LNCaP clone FGC (cell line): ENCODE results near the gene ABTB2.
"Not testable (repeated sequence)": the region's sequence is repeated elsewhere in the genome, so short reads cannot be mapped to it uniquely, and the experiment has no call there.

Experiments
- DNase-seq: peaks from one replicate; pipeline ENCODE4 v3.0.0-alpha.2; 2011; ENCODE audit warnings: low read depth
- H3K4me3 ChIP-seq: 2 replicates; pipeline ENCODE4 v1.5.1; 2011; ENCODE audit warnings: mild to moderate bottlenecking, low read depth, low read length, control low read depth
- CTCF ChIP-seq: IDR thresholded peaks from 2 replicates; pipeline ENCODE4 v1.5.1; 2012; ENCODE audit warnings: mild to moderate bottlenecking; ENCODE audit not compliant: control insufficient read depth, insufficient read depth; ENCODE audit errors: extremely low read depth

ABTB2 gene

GRCh38 chr11:34219279-34219678, 138.5 kb downstream of the ABTB2 start:
- TF ChIP-seq CTCF: no peak
- no peak overlapping the region for H3K4me3 ChIP-seq
- no peak for DNase-seq

GRCh38 chr11:34218756-34219155, 139.1 kb downstream of the ABTB2 start:
- DNase-seq, H3K4me3 ChIP-seq: not testable (repeated sequence)

GRCh38 chr11:34218067-34218466, 139.7 kb downstream of the ABTB2 start:
- no peak for DNase-seq
- H3K4me3 ChIP-seq: no peak overlapping the region
- no peak for TF ChIP-seq CTCF

- TF ChIP-seq CTCF: no peak
- no peak for DNase-seq
- no peak overlapping the region for H3K4me3 ChIP-seq
These were observed 141.1 kb downstream of the ABTB2 start for GRCh38 chr11:34216706-34217105.

- H3K4me3 ChIP-seq: no peak overlapping the region
- no peak for DNase-seq
- TF ChIP-seq CTCF: no peak
These were observed 141.9 kb downstream of the ABTB2 start for GRCh38 chr11:34215806-34216453.

DNA sequence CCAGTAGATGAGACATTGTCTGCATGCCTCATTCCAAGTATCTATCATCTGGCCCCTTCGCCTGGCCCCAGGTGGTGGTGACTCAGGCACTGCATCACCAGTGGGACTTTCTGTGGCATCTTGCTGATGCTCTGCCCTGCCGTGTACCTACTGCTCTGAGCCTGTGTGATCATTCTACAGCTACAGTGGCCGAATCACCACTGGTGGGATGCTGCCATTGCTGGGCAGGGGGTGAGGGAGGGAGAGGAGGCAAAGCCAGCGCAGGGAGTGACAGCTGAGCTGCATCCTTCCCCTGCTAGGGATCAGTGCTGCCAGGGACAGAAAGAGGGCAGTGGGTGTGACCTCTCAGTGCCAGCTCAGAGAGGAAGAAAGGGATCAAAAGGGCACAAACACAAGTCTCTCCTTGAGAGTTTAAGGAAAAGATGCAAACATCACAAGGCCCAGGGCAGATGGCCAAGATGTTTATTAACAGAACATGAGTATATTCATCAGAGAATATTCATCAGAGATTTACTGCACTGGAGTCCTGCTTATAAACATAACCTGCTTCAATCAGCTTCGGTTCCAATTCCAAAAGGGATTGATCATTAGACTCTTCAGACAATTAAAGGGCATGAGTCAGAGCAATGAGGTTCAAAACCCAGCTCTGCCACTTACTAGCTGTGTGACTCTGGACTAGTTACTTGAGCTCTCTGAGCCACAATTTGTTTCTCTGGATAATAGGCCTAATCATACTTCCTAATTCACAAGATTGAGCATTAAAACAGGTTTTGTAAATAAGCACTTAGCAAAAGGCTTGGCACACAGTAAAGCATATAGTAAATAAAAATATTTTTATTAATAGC, 142.6 kb downstream of the ABTB2 start:
- no peak for DNase-seq
- H3K4me3 ChIP-seq: no peak overlapping the region
- no peak for TF ChIP-seq CTCF

- DNase-seq: no peak
- no peak overlapping the region for H3K4me3 ChIP-seq
- TF ChIP-seq CTCF: no peak
These were observed 144.4 kb downstream of the ABTB2 start for GRCh38 chr11:34213366-34213765.
